ENCODE data around the gene SWI5.

SWI5 gene

GRCh38 chr9:128252317-128253139 lies 23.5 kb upstream of the SWI5 start:
- DNase-seq: no peak

GRCh38 chr9:128253140-128253990 lies 22.7 kb upstream of the SWI5 start:
- DNase-seq: no peak

GRCh38 chr9:128253991-128254346 lies 22.1 kb upstream of the SWI5 start:
- no peak for DNase-seq

GRCh38 chr9:128254362-128254761 lies 21.7 kb upstream of the SWI5 start:
- no peak for DNase-seq

- peak; percentile 5 for DNase-seq
These were observed 21.0 kb upstream of the SWI5 start for GRCh38 chr9:128254855-128255759.

- DNase-seq: no peak
These were observed 18.8 kb upstream of the SWI5 start for GRCh38 chr9:128257086-128257825.

GRCh38 chr9:128257907-128258306 lies 18.2 kb upstream of the SWI5 start:
- no peak for DNase-seq

GRCh38 chr9:128258326-128258725 lies 17.8 kb upstream of the SWI5 start:
- DNase-seq: no peak

- no peak for DNase-seq
These were observed 16.9 kb upstream of the SWI5 start for GRCh38 chr9:128259156-128259555.

GRCh38 chr9:128260340-128260739 lies 15.7 kb upstream of the SWI5 start:
- no peak for DNase-seq

- no peak for DNase-seq
These were observed 13.4 kb upstream of the SWI5 start for GRCh38 chr9:128262687-128263086.

- no peak for DNase-seq
These were observed 10.7 kb upstream of the SWI5 start for GRCh38 chr9:128265348-128265847.

- no peak for DNase-seq
These were observed 9.0 kb upstream of the SWI5 start for GRCh38 chr9:128266868-128267590.

- no peak for DNase-seq
These were observed 5.0 kb upstream of the SWI5 start for GRCh38 chr9:128271112-128271511.

GRCh38 chr9:128271512-128271911 lies 4.6 kb upstream of the SWI5 start:
- DNase-seq: no peak

- no peak for DNase-seq
These were observed 1.8 kb upstream of the SWI5 start for GRCh38 chr9:128274245-128274644.

GRCh38 chr9:128275198-128276007 lies 673 bp upstream of the SWI5 start, which contains the start of gene GOLGA2:
Gene GOLGA2 (minus strand): TSS chr9:128276007. CDS start chr9:128275976, 31 bp downstream.
- no peak for DNase-seq

- DNase-seq: no peak
These were observed 646 bp downstream of the SWI5 start for GRCh38 chr9:128276574-128277270.
